ENCODE data around the gene PEAK1. TPM values are rescaled to one million over a fixed set of nuclear protein-coding genes. Genes with fewer than 3 reads are reported as not detected.
A peak's percentile ranks its signal among the peaks of the same experiment; 100 is the strongest.

The PEAK1 gene
- polyA plus RNA-seq, 2 of the 4 experiments (the other 2 are of a cell fraction) = 7.5 to 13.7 TPM

- POLR2A ChIA-PET = no interaction called here
- H3K4me3 ChIP-seq = no peak overlapping the region
- no peak for DNase-seq (ENCODE audit: low read depth in 1 of 2, low spot score in 1 of 2)
- H3K27ac ChIP-seq = no peak overlapping the region
- no peak for TF ChIP-seq MAFK (IDR thresholded peaks at IDR 0.05; ENCODE audit: partially characterized antibody)
- ATAC-seq = no peak
- peaks cover 19% of the 10 kb centered on the region for H3K9me3 ChIP-seq
- FAIRE-seq = no peak
- CTCF ChIA-PET = no interaction called here
- peaks cover 10% of the 10 kb centered on the region; the same call in 2 of the 3 replicates for H3K4me1 ChIP-seq
- no peak overlapping the region for H3K4me2 ChIP-seq
- 87% methylated on average over 1 of the region's 1 CpG for WGBS (ENCODE audit: missing lambda C conversion rate)
Observed at GRCh38 chr15:77400258-77400657, 19.6 kb downstream of the PEAK1 start.

- DNase-seq (ENCODE audit: low read depth in 1 of 2, low spot score in 1 of 2) = no peak
- ATAC-seq = no peak
- ChIA-PET CTCF (interaction anchor here (1.1 to 1.2 kb wide), 2 partner anchors 11 to 144 kb away, joined by 3 read pairs; no protein-coding TSS in a partner anchor), POLR2A (no interaction called here)
- Histone ChIP-seq H3K4me1 (peaks cover 10% of the 10 kb centered on the region; the same call in 2 of the 3 replicates), H3K27ac (no peak overlapping the region), H3K4me3 (no peak overlapping the region), H3K4me2 (no peak overlapping the region), H3K9me3 (peaks cover 28% of the 10 kb centered on the region)
- TF ChIP-seq HOXA7 (CRISPR knock-in tag; IDR thresholded peaks at IDR 0.05) = no peak
- TF ChIP-seq KDM5A (IDR thresholded peaks at IDR 0.05) = no peak
- no peak for TF ChIP-seq RAD21 (conservative IDR thresholded peaks at IDR 0.05 in 1 of 2, IDR thresholded peaks at IDR 0.05 in 1 of 2)
- FAIRE-seq = no peak
- WGBS (ENCODE audit: missing lambda C conversion rate) = 86% methylated on average over 1 of the region's 1 CpG
Observed at GRCh38 chr15:77398927-77399326, 21.0 kb downstream of the PEAK1 start.

GRCh38 chr15:77396692-77397091 is 23.2 kb downstream of the PEAK1 start:
- TF ChIP-seq ZSCAN20 (CRISPR knock-in tag; IDR thresholded peaks at IDR 0.05) (no peak), REST (IDR thresholded peaks at IDR 0.05) (peak; percentile 73)
- Histone ChIP-seq H3K27ac (no peak overlapping the region), H3K4me3 (no peak overlapping the region), H3K9me3 (peaks cover 28% of the 10 kb centered on the region), H3K4me1 (no peaks in the 10 kb centered on the region), H3K4me2 (no peak overlapping the region)
- FAIRE-seq = no peak
- WGBS (ENCODE audit: missing lambda C conversion rate) = 44% methylated on average over 1 of the region's 1 CpG
- ChIA-PET POLR2A (no interaction called here), CTCF (no interaction called here)
- no peak for ATAC-seq
- DNase-seq (ENCODE audit: low read depth in 1 of 2, low spot score in 1 of 2) = no peak

GRCh38 chr15:77395013-77395774 is 24.7 kb downstream of the PEAK1 start:
- CTCF ChIA-PET = no interaction called here
- WGBS (ENCODE audit: missing lambda C conversion rate) = 71% methylated on average over 3 of the region's 3 CpGs

More at GRCh38 chr15:77395013-77395774, 24.7 kb downstream of the PEAK1 start:
- Histone ChIP-seq H3K27ac (no peak overlapping the region), H3K4me1 (no peaks in the 10 kb centered on the region), H3K4me2 (no peak overlapping the region), H3K9me3 (peaks cover 26% of the 10 kb centered on the region), H3K4me3 (no peak overlapping the region)
- ATAC-seq = no peak
- DNase-seq (ENCODE audit: low read depth in 1 of 2, low spot score in 1 of 2) = no peak
- TF ChIP-seq HOXB13 (CRISPR knock-in tag; IDR thresholded peaks at IDR 0.05; ENCODE audit: low read depth) (no peak), TP53 (CRISPR knock-in tag; IDR thresholded peaks at IDR 0.05) (no peak), E2F6 (IDR thresholded peaks at IDR 0.05; ENCODE audit: borderline replicate concordance, low read depth) (no peak), HEYL (CRISPR knock-in tag; IDR thresholded peaks at IDR 0.05) (no peak), RFX5 (IDR thresholded peaks at IDR 0.05) (no peak), ZC3H11A (IDR thresholded peaks at IDR 0.05) (no peak), SREBF2 (IDR thresholded peaks at IDR 0.05) (no peak), KDM5A (IDR thresholded peaks at IDR 0.05) (no peak), KDM1A (IDR thresholded peaks at IDR 0.05; ENCODE audit: low read depth) (no peak), CBX2 (IDR thresholded peaks at IDR 0.05; ENCODE audit: borderline replicate concordance, low read depth) (no peak), ATOH8 (CRISPR knock-in tag; IDR thresholded peaks at IDR 0.05; ENCODE audit: low read depth) (no peak), CHD4 (IDR thresholded peaks at IDR 0.05; ENCODE audit: borderline replicate concordance) (no peak), POLR2A (IDR thresholded peaks at IDR 0.05; ENCODE audit: low read length) (no peak), HES2 (IDR thresholded peaks at IDR 0.05) (no peak), CBX8 (IDR thresholded peaks at IDR 0.05) (no peak), HOXA7 (CRISPR knock-in tag; IDR thresholded peaks at IDR 0.05) (no peak), ZSCAN20 (CRISPR knock-in tag; IDR thresholded peaks at IDR 0.05) (no peak), REST (IDR thresholded peaks at IDR 0.05) (no peak)
- FAIRE-seq = no peak
- POLR2A ChIA-PET = no interaction called here

All from A549 (cell line).